HL-60/S4 treated with retinoic acid at 250 ng/mL for 4 days and 3 days (cell line): ENCODE measurements around the gene NOD1.
"Not testable (repeated sequence)": the region's sequence is repeated elsewhere in the genome, so short reads cannot be mapped to it uniquely, and the experiment has no call there.

ENCODE experiments used
- in situ Hi-C: fragments of 300-500 bp; cut with MboI; formaldehyde crosslinking; loops from 2 replicates; pipeline ENCODE4 v1.7.0; 2022; ENCODE audit warnings: low sequenced_read_pairs

Gene NOD1

DNA sequence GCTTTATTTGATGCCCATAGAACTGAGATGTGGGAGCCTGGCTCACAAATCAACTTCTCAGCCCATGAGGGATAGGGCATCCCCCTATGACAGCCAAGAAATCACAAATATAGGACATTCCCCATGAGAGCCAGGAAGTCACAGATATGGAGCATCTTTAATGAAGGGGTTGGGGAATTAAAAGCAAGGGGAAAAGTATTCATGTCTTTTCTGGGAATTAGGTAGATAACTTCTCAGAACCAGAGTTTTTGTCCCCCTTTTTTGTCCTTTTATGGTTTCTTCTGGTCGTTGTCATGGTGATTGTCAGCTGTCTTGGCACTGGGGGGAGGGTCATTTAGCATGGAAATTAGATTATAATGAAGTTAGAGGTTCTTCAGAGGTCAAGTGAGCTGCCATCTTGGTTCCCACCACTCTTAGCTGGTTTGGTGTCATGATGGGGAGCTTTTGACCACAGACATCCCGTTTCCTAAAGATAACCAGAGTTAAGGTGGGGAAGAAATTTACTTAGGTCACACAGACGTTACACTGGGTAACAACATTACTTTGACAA is 56.9 kb downstream of the NOD1 start:
- in situ Hi-C loops = no loop called here

DNA sequence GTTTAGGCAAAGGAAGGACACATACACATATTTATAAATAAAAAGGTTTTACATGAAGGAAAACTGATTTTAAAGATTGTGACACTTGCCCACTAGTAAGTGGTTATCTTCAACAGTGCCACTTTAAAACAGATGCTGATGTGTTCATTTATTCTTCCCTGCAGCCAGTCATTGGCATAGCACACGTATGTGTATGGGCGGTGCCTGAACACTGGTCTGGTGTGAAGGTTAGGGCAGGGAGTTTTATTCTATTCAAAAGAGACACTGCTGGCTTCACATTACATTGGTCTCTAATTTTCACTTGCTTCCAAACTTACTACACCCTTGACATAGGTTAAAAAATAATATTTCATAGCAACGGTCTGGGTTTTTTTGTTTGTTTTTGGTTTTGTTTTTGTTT is 57.9 kb downstream of the NOD1 start:
- in situ Hi-C loops = no loop called here

DNA sequence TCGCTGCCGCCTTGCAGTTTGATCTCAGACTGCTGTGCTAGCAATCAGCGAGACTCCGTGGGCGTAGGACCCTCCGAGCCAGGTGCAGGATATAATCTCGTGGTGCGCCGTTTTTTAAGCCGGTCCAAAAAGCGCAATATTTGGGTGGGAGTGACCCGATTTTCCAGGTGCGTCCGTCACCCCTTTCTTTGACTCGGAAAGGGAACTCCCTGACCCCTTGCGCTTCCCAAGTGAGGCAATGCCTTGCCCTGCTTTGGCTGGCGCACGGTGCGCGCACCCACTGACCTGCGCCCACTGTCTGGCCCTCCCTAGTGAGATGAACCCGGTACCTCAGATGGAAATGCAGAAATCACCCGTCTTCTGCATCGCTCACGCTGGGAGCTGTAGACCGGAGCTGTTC is 58.5 kb downstream of the NOD1 start:
- in situ Hi-C loops = not testable (repeated sequence)

DNA sequence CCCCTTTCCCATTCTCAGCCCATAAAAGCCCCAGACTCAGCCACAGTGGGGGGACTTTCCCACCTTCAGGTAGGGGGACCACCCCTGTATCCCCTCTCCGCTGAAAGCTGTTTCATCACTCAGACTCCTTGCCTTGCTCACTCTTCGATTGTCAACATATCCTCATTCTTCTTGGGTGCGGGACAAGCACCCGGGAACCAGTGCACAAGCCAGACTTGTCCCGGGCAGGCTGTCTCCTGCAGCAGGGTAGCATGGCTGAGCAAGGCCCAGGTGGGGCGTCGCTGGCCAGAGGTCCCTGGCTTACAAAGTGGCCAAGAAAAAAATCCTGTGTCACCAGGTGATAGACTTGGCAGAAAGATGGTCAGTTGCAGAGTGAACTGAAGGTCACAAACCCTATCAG is 64.7 kb downstream of the NOD1 start:
- in situ Hi-C loops = no loop called here

DNA sequence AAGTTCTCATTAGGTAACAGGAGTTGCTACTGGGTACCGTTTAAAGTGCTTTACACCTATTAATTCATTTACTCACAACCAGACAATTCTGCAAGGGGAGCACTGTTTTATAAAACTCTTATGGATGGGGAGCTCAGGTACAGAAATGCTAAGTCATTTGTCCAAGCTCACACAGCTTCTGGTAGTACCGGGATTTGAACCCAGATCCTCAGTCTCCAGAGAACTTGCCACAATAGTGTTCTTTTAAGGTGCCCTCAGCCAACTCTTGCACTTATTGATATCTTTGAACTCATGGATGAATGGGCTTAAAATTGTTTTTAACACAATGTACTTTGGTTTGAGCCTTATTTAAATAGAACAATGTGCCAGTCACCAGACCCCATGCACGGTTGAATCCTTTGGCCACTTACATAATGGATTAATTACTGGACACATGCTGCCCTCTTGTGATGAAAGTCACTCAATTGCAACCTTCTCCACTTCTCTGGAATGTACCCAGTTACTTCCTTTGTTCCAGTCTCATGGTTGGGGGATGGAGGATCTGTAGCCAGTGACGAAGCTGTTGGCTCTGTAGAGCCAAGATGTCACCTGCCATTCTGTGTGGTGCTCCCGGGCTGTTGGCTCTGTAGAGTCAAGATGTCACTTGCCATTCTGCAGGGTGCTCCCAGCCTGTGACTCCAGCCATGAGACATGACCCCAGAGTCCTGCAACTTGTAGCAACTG is 65.6 kb downstream of the NOD1 start:
- in situ Hi-C loops = no loop called here

DNA sequence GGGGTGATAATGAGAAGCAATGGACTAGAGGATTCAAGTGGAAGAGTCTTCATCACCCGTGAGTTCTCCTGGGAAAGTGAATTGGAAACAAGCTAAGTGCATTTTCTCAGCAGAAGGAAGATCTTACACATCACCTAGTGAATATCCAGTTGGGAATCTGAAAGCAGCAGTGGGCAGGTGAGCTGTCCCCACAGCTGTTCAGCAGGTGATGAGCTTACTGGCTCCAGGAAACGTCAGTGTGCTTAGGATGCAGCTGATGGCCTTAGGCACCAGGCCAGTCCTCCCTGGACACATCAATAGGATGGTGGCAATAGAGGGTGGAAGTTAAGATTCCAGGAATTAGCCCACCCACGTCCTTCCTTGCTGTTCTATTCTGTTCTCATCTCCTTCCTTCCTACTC is 66.7 kb downstream of the NOD1 start:
- in situ Hi-C loops = no loop called here

DNA sequence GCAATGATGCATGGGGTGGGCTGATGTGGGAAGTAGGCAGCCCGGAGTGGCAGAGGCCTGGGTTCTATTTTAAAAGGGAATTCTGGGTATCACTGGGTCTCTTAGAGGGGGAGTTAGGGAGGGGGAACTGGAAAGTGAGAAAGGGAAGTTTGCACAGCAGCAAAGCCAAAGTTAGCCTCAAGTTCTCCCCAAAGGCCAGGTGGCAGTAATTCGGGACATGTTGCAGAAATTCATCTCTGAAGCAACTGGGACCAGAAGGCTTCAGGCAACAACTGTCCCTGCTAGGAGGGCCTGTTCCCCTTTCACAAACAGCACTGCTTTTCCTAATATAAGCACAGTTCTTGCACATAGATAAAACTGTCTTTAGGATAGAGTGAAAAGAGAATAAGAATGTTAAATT is 67.4 kb downstream of the NOD1 start:
- in situ Hi-C loops = no loop called here

DNA sequence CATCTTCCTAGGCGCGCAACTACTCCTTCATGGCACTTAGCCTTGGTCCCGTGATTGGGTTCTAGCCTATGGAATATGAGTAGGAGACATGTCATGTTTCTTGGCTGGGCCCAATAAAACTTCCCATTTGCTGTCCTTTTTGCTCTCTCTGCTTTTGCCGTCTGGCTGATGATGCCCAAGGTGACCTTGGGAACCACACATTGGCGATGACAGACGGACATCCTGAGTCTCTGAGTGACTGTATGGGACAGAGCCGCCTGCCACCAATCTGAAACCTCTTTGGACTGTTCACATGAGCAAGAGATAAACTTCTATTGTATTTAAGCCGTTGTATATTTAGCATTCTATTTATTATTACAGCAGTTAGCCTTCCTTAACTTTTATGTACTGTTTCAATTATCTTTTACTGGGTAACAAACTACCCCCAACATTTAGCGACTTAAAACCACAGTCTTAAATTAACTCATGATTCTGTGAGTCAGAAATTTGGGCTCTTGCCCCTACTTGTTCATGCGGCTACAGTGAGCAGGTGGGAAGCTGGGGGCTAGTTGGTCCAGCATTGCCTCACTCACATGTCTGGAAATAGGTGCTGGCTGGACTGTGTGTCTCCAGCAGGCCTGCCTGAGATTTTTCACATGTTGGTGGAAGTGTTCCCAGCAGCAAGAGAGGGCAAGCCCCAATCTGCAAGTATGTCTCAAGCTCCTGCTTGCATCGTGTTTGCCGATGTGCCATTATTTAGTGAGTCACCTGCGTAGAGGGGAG is 71.7 kb downstream of the NOD1 start:
- in situ Hi-C loops = no loop called here

DNA sequence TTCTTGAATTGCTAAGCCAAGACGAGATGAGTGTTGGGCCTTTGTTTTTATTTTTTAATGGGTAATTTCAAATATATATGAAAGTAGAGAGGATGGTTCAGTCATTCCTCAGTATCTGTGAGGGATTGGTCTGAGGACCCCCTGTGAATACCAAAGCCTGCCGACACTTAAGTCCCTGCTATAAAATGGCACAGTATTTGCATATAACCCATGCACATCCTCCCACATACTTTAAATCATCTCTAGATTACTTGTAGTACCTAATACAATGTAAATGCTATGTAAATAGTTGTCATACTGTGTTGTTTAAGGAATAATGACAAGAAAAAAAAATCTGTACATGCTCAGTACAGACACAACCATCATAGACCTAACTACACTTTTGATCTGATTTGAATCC is 73.4 kb downstream of the NOD1 start:
- in situ Hi-C loops = no loop called here

DNA sequence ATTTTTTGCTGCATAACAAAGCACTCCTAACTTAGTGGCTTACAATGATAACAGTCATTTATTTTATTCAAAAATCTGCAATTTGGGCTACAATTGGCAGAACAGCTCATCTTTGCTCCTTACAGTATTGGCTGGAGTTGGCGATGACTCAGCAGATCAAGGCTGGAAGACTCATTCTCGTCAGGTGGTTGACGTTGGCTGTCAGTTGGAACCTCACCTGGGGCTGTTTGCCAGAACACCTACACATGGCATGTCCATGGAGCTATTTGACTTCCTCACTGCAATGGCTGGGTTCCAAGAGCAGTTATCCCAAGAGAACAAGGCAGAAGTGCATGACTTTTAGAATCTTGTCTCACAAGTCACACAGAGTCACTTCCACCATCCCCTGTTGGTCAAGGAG is 75.1 kb downstream of the NOD1 start:
- in situ Hi-C loops = no loop called here

DNA sequence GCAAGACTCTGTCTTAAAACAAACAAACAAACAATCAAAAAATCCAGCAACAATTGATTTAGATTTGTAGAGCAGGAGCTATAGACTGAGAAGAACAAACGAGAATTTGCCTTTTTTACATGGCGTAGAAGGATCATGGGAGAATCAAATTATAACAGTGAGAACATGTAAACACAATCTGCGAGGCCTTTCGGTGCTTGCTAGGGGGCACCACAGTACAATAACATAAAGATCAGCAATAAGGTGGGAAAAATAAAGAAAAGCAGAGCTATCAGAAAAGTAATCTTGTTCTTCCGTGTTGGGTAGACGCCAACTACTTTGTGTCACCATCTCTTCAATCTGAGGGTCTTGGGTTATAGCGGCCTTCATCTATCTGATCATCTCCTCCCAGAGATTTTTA is 82.2 kb downstream of the NOD1 start:
- in situ Hi-C loops = no loop called here

DNA sequence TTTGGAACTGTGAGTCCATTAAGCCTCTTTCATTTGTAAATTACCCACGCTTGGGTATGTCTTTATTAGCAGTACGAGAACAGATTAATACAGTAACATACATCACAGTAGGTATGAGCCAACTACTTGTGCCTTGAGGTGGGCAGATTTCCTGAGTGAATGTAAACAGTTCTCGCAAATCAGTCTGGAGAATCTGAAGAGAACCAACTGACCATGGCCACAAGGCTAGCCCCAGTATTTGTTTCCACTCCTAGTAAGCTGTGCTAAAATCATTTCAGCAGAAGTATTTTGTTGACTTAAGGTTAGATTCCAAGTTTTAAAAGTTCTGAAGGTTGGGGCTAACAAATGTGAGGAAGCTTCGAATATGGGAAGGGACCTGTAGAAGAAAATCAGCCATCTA is 82.9 kb downstream of the NOD1 start:
- in situ Hi-C loops = no loop called here

DNA sequence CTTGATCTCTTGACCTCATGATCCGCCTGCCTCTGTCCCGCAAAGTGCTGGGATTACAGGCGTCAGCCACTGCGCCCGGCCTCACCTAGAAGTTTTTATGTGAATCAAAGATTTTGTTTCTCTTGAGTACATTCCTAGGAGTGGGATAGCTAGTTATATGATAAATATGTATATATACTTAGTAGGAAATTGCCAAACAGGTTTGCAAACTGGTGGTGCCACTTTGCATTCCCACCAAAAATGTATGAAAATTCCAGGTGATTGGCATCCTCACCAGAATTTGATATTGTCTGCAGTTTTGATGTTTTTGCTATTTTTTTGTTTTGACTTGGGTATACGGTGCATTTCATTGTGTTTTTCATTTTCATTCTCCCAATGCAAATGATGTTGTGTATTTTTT is 86.8 kb downstream of the NOD1 start:
- in situ Hi-C loops = no loop called here

DNA sequence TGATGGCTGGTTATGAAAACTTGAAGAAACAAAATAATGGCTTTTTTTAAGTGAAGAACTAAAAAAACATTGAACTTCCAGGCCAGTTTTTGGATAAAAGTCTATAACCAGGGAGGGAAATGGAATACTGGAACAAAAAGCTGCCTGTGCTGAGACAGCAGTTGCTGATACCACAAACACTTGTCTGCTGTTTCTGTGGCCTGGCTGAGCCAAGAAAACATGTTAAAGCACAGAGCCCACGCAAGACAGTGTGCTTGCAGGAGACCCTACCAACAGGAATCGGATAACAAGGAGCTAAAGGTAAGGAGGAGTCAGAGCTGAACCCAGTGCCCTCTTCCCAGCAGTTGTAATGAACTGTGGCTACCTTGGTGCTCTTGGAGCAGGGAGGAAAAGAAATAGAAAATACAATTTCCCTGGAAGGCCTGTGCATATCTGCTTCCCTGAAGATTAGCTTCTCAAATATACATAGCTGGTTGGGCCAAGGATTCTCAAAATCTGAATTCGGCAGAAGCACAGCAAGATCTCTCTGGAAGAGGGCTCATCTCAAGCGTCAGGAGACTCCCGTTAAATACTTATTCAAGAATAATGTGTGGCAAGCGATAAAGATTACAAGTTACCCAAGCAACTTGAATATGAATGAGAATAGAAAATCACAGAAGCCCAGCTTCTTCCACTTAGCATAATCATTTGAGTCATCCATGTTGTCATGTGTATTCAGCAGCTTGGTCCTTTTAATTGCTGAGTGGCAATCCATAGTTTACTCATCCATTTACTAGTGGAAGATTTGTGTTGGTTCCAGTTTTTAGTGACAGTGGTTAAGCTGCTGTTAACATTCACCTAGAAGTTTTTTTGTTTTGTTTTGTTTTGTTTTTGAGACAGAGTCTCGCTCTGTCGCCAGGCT is 87.6 kb downstream of the NOD1 start:
- in situ Hi-C loops = no loop called here

DNA sequence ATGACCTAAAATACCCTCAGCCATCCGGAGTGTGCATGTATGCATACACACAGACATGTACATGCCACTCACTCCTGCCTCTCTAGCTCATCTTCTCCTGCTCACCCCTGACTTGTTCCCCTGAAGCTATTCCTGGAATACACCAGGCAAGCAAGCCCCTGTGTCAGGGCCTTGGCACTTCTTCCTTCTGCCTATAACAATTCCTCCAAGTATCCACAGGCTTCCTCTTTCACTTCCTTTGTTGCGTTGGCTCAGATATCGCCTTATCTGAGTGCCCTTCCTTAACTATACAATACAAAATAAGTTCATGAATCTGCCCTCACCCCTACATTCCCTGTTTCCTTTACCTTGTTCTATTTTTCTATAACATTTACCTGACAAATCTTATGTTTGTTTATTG is 88.8 kb downstream of the NOD1 start:
- in situ Hi-C loops = no loop called here

DNA sequence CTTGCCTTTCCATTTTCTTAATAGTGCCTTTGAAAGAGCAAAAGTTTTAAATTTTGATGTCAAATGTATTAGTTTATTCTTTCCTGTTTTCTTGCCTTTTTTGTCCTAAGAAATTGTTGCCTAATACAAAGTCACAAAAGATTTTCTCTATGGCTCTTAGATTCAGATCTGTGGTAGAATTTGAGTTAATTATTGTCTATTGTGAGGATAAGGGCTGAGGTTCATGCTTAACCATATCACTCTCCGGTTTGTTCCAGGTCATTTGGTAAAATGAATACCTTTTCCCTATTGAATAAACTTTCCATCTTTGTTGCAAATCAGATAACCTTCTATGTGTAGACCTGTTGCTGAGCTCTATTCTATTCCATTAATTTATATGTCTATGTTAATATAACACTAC is 96.0 kb downstream of the NOD1 start:
- in situ Hi-C loops = no loop called here

DNA sequence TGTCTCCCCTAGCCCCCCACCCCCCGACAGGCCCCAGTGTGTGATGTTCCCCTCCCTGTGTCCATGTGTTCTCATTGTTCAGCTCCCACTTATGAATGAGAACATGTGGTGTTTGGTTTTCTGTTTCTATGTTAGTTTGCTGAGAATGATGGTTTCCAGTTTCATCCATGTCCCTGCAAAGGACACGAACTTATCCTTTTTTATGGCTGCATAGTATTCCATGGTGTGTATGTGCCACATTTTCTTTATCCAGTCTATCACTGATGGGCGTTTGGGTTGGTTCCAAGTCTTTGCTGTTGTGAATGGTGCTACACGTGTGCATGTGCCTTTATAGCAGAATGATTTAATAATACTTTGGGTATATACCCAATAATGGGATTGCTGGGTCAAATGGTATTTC is 97.8 kb downstream of the NOD1 start:
- in situ Hi-C loops = not testable (repeated sequence)

DNA sequence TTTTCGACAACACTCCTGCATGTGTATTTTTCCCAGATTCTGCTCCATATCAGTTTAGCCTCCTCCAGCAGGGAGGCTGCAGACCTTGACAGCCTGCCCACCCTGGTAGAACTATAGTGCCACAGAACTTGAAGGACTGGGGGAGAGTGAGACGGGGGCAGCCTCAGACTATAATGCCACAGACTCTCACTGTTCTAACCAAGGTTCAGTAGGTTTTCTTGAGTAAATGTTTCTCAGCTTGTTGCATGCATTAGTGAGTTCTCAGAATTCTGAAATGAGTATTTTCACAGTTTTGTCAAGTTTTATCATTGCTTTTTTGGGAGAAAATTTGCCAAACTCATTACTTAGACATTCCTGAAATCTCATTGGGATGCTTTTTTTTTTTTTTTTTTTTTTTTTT is 98.3 kb downstream of the NOD1 start:
- in situ Hi-C loops = no loop called here

DNA sequence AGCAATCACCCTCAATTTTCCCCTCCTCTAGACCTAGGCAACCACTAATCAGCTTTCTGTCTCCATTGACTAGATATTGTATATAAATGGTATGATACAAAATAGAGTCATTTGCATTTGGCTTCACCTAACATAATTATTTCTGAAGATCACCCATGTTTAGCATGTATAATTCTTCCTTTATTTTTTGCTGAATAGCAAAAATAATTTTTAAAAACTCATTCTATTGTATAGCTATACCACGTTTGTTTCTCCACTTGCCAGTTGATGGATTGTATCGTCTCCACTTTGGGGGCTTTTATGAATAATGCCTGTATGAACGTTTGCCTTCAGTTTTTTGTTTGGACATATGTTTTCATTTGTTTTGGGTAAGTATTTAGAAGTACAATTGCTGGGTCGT is 98.8 kb downstream of the NOD1 start:
- in situ Hi-C loops = no loop called here

DNA sequence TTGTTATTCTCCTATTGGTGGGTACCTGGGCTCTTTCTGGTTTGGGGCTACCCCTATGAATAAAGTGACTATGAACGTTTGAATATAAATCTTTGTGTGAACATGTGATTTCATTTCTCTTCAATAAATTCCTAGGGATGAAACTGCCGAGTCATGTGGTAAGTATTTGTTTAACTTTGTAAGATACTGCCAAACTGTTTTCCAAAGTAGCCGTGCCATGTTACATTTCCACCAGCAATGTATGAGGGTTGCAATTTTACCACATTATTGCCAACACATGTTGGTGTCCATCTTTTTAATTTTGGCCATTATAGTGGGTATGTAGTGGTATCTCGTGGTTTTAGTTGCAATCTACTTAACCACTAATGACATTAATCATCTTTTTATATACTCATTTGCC is 99.5 kb downstream of the NOD1 start:
- in situ Hi-C loops = no loop called here

DNA sequence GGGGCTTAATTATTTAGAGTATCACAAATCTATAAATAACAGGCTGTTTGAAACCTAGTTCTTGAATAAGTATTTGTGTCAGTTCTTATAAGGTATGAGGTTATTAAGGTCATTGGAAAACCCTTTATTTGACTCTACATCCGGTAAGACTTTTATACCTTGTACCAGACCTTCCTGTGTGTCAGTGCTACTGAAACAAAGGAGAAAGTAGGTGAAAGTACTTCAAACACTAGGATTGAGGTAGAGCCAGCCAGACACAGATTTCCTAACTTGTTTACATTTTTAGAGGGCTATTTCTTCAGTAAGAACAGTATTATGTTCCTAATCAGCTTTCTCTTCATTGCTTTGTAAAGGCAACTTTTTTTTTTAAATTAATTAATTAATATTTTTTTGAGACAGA is 100.3 kb downstream of the NOD1 start:
- in situ Hi-C loops = no loop called here
